Right ventricle myocardium superior (tissue), 1 donor: ENCODE measurements around the gene CCIN. TPM values are rescaled to one million over a fixed set of nuclear protein-coding genes. Genes with fewer than 3 reads are reported as not detected.
"Not testable (repeated sequence)": the region's sequence is repeated elsewhere in the genome, so short reads cannot be mapped to it uniquely, and the experiment has no call there.

Source experiments
- ATAC-seq: fragments of 200-7000 bp; cut with Tn5 transposase; one replicate; pipeline ENCODE4 v1.9.1; 2020; ENCODE audit warnings: mild to moderate bottlenecking; ENCODE audit not compliant: poor library complexity
- DNase-seq: peaks from one replicate; pipeline ENCODE4 v3.0.0-alpha.2; 2020
- intact Hi-C: fragments of 100-400 bp; cut with DNase I; formaldehyde crosslinking; loops from one replicate; pipeline ENCODE4 v1.11.2; 2022
- total RNA-seq: library from RNA; stranded (reverse); fragmentation: NEBNext Ultra II Directional; extraction: Animal tissue kit (Norgen Biotek cat#: 25700); gene quantifications from one replicate; pipeline ENCODE4 v1.2.1, GENCODE V29; 2021
- donor health status: DM: no; HTN: yes; CAD: no; lungs with severe emphysema.

CCIN gene
- total RNA-seq, 1 donor from 2014 or later, result not detected

GRCh38 chr9:36175209-36175608 lies 6.0 kb downstream of the CCIN start:
- intact Hi-C loops, ATAC-seq: not testable (repeated sequence)

GRCh38 chr9:36176496-36176895 lies 7.3 kb downstream of the CCIN start:
- DNase-seq, ATAC-seq, intact Hi-C loops: not testable (repeated sequence)

More at GRCh38 chr9:36175209-36175608, 6.0 kb downstream of the CCIN start:
- not testable (repeated sequence) for DNase-seq

GRCh38 chr9:36177571-36177970 lies 8.4 kb downstream of the CCIN start:
- intact Hi-C loops, result no loop called here

GRCh38 chr9:36180243-36180642 lies 11.1 kb downstream of the CCIN start:
- DNase-seq, intact Hi-C loops, ATAC-seq: not testable (repeated sequence)

More at GRCh38 chr9:36177571-36177970, 8.4 kb downstream of the CCIN start:
- DNase-seq (no peak), ATAC-seq (no peak)

- no peak for DNase-seq
- intact Hi-C loops, result no loop called here
- no peak for ATAC-seq
Observed at GRCh38 chr9:36187414-36187813, 18.2 kb downstream of the CCIN start.

GRCh38 chr9:36188212-36188611 lies 19.0 kb downstream of the CCIN start:
- intact Hi-C loops, result no loop called here
- DNase-seq (no peak), ATAC-seq (no peak)

GRCh38 chr9:36189976-36190375 lies 20.8 kb downstream of the CCIN start:
- intact Hi-C loops, result no loop called here
- no peak for ATAC-seq
- DNase-seq, result no peak

GRCh38 chr9:36190388-36191289 lies 21.5 kb downstream of the CCIN start, which contains the start of gene CLTA:
CLTA (plus strand) TSS chr9:36190921; CDS start chr9:36191057, 136 bp downstream.
- intact Hi-C loops, result no loop called here
- DNase-seq, result peak; percentile 97
- ATAC-seq, result peak; percentile 98

- intact Hi-C loops, result no loop called here
- ATAC-seq (peak; percentile 13), DNase-seq (no peak)
Observed at GRCh38 chr9:36191290-36191645, 22.1 kb downstream of the CCIN start.

GRCh38 chr9:36191686-36192085 lies 22.5 kb downstream of the CCIN start:
- intact Hi-C loops, result no loop called here
- no peak for ATAC-seq
- DNase-seq, result no peak

GRCh38 chr9:36192196-36192595 lies 23.0 kb downstream of the CCIN start:
- intact Hi-C loops, result no loop called here
- no peak for DNase-seq
- ATAC-seq, result no peak

GRCh38 chr9:36193023-36193422 lies 23.8 kb downstream of the CCIN start:
- no peak for ATAC-seq
- intact Hi-C loops, result no loop called here
- no peak for DNase-seq

- intact Hi-C loops, result no loop called here
- no peak for ATAC-seq
- DNase-seq, result no peak
Observed at GRCh38 chr9:36194326-36195000, 25.3 kb downstream of the CCIN start.

- DNase-seq (no peak), ATAC-seq (peak; percentile 77)
- intact Hi-C loops, result no loop called here
Observed at GRCh38 chr9:36204906-36205547, 35.8 kb downstream of the CCIN start.

GRCh38 chr9:36207016-36207415 lies 37.8 kb downstream of the CCIN start:
- DNase-seq (no peak), ATAC-seq (no peak)
- intact Hi-C loops, result no loop called here

GRCh38 chr9:36207546-36208012 lies 38.4 kb downstream of the CCIN start:
- intact Hi-C loops, result no loop called here
- DNase-seq, result no peak
- no peak for ATAC-seq

- intact Hi-C loops, result no loop called here
- DNase-seq (no peak), ATAC-seq (no peak)
Observed at GRCh38 chr9:36208521-36209253, 39.5 kb downstream of the CCIN start.

GRCh38 chr9:36210722-36211121 lies 41.5 kb downstream of the CCIN start:
- ATAC-seq (no peak), DNase-seq (no peak)
- intact Hi-C loops, result no loop called here

GRCh38 chr9:36211510-36211909 lies 42.3 kb downstream of the CCIN start:
- no peak for DNase-seq
- intact Hi-C loops, result no loop called here
- no peak for ATAC-seq
